ENCODE data around the gene RBM48.

DNA sequence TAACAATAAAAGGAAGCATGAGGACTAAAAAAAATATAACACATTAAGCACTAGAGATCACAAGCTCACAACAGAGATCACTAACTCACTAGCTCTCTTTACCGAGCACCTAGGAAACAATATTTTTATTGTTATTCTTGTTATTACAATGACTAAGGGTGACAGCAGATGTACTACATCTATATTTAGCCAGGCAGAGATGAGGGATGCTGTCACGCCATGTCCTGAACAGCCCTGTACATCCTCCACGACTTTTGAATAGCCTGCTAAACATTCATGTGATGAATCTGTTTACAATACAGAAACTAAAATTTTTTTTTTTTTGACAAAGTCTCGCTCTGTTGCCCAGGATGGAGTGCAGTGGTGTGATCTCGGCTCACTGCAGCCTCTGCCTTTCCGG is 38.9 kb downstream of the RBM48 start:
- TF ChIP-seq, protein P1, sequence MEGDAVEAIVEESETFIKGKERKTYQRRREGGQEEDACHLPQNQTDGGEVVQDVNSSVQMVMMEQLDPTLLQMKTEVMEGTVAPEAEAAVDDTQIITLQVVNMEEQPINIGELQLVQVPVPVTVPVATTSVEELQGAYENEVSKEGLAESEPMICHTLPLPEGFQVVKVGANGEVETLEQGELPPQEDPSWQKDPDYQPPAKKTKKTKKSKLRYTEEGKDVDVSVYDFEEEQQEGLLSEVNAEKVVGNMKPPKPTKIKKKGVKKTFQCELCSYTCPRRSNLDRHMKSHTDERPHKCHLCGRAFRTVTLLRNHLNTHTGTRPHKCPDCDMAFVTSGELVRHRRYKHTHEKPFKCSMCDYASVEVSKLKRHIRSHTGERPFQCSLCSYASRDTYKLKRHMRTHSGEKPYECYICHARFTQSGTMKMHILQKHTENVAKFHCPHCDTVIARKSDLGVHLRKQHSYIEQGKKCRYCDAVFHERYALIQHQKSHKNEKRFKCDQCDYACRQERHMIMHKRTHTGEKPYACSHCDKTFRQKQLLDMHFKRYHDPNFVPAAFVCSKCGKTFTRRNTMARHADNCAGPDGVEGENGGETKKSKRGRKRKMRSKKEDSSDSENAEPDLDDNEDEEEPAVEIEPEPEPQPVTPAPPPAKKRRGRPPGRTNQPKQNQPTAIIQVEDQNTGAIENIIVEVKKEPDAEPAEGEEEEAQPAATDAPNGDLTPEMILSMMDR (conservative IDR thresholded peaks at IDR 0.05; ENCODE audit: low read depth, low read length), result no peak
- no peak for TF ChIP-seq EZH2 (IDR thresholded peaks at IDR 0.05; ENCODE audit: borderline replicate concordance, low read depth, low read length, poor library complexity, severe bottlenecking)
